Body of pancreas (tissue), 4 donors: ENCODE results near the gene TGM3. TPM values are rescaled to one million over a fixed set of nuclear protein-coding genes. Genes with fewer than 3 reads are reported as not detected.
A peak's percentile ranks its signal among the peaks of the same experiment; 100 is the strongest.

Source experiments
- ATAC-seq: fragments of 150-250 bp; one replicate; pipeline ENCODE4 v1.9.1; 2016
- DNase-seq, 4 donors: peaks; one replicate each; pipeline ENCODE4 v3.0.0-alpha.2; 2019
- H3K27ac ChIP-seq, 4 donors: fragments of 200-600 bp; sonication (generic); 1 replicate in 3 of 4; 2 replicates in 1 of 4; pipeline versions ENCODE4 v1.5.1 to v1.6.1; 2016 to 2019; ENCODE audit warnings: mild to moderate bottlenecking in 1 of 4, mixed read lengths in 1 of 4, moderate library complexity in 1 of 4
- H3K27me3 ChIP-seq, 2 donors: fragments of 200-600 bp; sonication (generic); one replicate each; pipeline ENCODE4 v1.6.0; 2016; ENCODE audit warnings: mild to moderate bottlenecking in 1 of 2
- H3K36me3 ChIP-seq, 2 donors: fragments of 200-600 bp; sonication (generic); replicated peaks in 1 of 2; 2 replicates each; pipeline ENCODE4 v1.5.1; 2016; ENCODE audit warnings: low read depth in 2 of 2; ENCODE audit not compliant: insufficient read depth in 1 of 2
- H3K4me1 ChIP-seq: fragments of 200-600 bp; sonication (generic); one replicate; pipeline ENCODE4 v1.6.0; 2016
- H3K4me3 ChIP-seq, 2 donors: fragments of 200-600 bp; sonication (generic); 1 replicate in 1 of 2; 2 replicates in 1 of 2; pipeline ENCODE4 v1.5.1; 2016 to 2019
- H3K9me3 ChIP-seq, 3 donors: fragments of 200-600 bp; sonication (generic); 1 replicate in 2 of 3; 2 replicates in 1 of 3; pipeline ENCODE4 v1.5.1; 2016
- CTCF ChIP-seq, 7 experiments: fragments of 450-650 bp in 4 of 7; fragments of 200-600 bp in 3 of 7; sonication (generic) in 3 of 7; IDR thresholded peaks; one replicate each; pipeline ENCODE4 v1.5.1; 2016 to 2019; ENCODE audit warnings: antibody characterized with exemption in 7 of 7
- POLR2A ChIP-seq, 3 donors: fragments of 450-650 bp; IDR thresholded peaks; one replicate each; pipeline ENCODE4 v1.6.1; 2016; ENCODE audit warnings: antibody characterized with exemption in 3 of 3, mild to moderate bottlenecking in 2 of 3
- WGBS, 2 donors: methylation state at CpG; one replicate each; pipeline ENCODE4 v1.1.5; 2017; 5-methylcytosine and 5-hydroxymethylcytosine counted together
- intact Hi-C: fragments of 100-400 bp; cut with DNase I; formaldehyde crosslinking; loops from one replicate; pipeline ENCODE4 v1.15.1; 2023
- total RNA-seq, 2 donors: library from RNA; depleted of rRNA; stranded (reverse); fragments of >200 nt; gene quantifications; one replicate each; pipeline ENCODE4 v1.1.0, GENCODE V29; 2016

Gene TGM3
- total RNA-seq, 2 donors from 2014 or later: 0.26 TPM; not detected in 1

- intact Hi-C loops: no loop called here
- Histone ChIP-seq H3K4me3 (no peak overlapping the region), H3K27me3 (no peaks in the 10 kb centered on the region), H3K4me1 (peaks cover 54% of the 10 kb centered on the region), H3K36me3 (no peaks in the 10 kb centered on the region), H3K27ac (peak overlapping the region; percentile 37 to 86 (median 68)), H3K9me3 (no peaks in the 10 kb centered on the region)
- DNase-seq: no peak
- no peak for TF ChIP-seq POLR2A (IDR thresholded peaks at IDR 0.05)
- no peak for TF ChIP-seq CTCF (IDR thresholded peaks at IDR 0.05)
- WGBS, 2 donors: 88 to 89% methylated on average over 5 of the region's 5 CpGs
- no peak for ATAC-seq
These were observed 2.9 kb downstream of the TGM3 start for GRCh38 chr20:2298701-2299100.

- Histone ChIP-seq H3K4me3 (no peak overlapping the region), H3K9me3 (no peaks in the 10 kb centered on the region), H3K36me3 (no peaks in the 10 kb centered on the region), H3K27me3 (no peaks in the 10 kb centered on the region), H3K4me1 (peaks cover 60% of the 10 kb centered on the region), H3K27ac (peak overlapping the region in 3 of 4 donors; percentile 58 to 86 (median 79))
- 39 to 49% methylated on average over 9 of the region's 9 CpGs for WGBS, 2 donors
- DNase-seq: peak; percentile 22 to 65 (median 48)
- peak; percentile 45 for ATAC-seq
- intact Hi-C loops: no loop called here
- no peak for TF ChIP-seq CTCF (IDR thresholded peaks at IDR 0.05)
- no peak for TF ChIP-seq POLR2A (IDR thresholded peaks at IDR 0.05)
These were observed 3.5 kb downstream of the TGM3 start for GRCh38 chr20:2299301-2299700.

- Histone ChIP-seq H3K27ac (peak overlapping the region in 3 of 4 donors; percentile 58 to 86 (median 79)), H3K27me3 (no peaks in the 10 kb centered on the region), H3K36me3 (no peaks in the 10 kb centered on the region), H3K9me3 (no peaks in the 10 kb centered on the region), H3K4me1 (peaks cover 66% of the 10 kb centered on the region), H3K4me3 (no peak overlapping the region)
- TF ChIP-seq POLR2A (IDR thresholded peaks at IDR 0.05): no peak
- no peak for TF ChIP-seq CTCF (IDR thresholded peaks at IDR 0.05)
- DNase-seq (no peak), ATAC-seq (no peak)
- intact Hi-C loops: no loop called here
These were observed 4.2 kb downstream of the TGM3 start for GRCh38 chr20:2300002-2300401.

- TF ChIP-seq POLR2A (IDR thresholded peaks at IDR 0.05): no peak
- no peak for TF ChIP-seq CTCF (IDR thresholded peaks at IDR 0.05)
- Histone ChIP-seq H3K9me3 (no peaks in the 10 kb centered on the region), H3K27me3 (no peaks in the 10 kb centered on the region), H3K4me3 (no peak overlapping the region), H3K36me3 (no peaks in the 10 kb centered on the region), H3K4me1 (peaks cover 66% of the 10 kb centered on the region), H3K27ac (peak overlapping the region in 2 of 4 donors; percentile 79 to 86)
- 35 to 41% methylated on average over 3 of the region's 3 CpGs for WGBS, 2 donors
- ATAC-seq (no peak), DNase-seq (peak in 1 of 4 donors; percentile 26)
- intact Hi-C loops: no loop called here
These were observed 4.6 kb downstream of the TGM3 start for GRCh38 chr20:2300420-2300819.

GRCh38 chr20:2301164-2301622 lies 5.4 kb downstream of the TGM3 start:
- intact Hi-C loops: no loop called here
- WGBS, 2 donors: 42 to 59% methylated on average over 5 of the region's 5 CpGs
- ATAC-seq: no peak

More at GRCh38 chr20:2301164-2301622, 5.4 kb downstream of the TGM3 start:
- DNase-seq: peak in 1 of 4 donors; percentile 78
- peaks cover 61% of the 10 kb centered on the region for H3K4me1 ChIP-seq
- H3K4me3 ChIP-seq: no peak overlapping the region
- no peak for TF ChIP-seq CTCF (IDR thresholded peaks at IDR 0.05)
- TF ChIP-seq POLR2A (IDR thresholded peaks at IDR 0.05): no peak
- no peaks in the 10 kb centered on the region for H3K9me3 ChIP-seq
- H3K36me3 ChIP-seq: no peaks in the 10 kb centered on the region
- H3K27me3 ChIP-seq: no peaks in the 10 kb centered on the region
- H3K27ac ChIP-seq: peak overlapping the region in 2 of 4 donors; percentile 25 to 79
